GM12872 (cell line): Measurements from ENCODE around the gene ABCC1.

Experiments
- TF ChIP-seq, protein P1 (sequence below): IDR thresholded peaks from 3 replicates; pipeline ENCODE4 v1.5.1; 2011; ENCODE audit warnings: low read depth, mild to moderate bottlenecking, low read length, moderate library complexity; ENCODE audit not compliant: insufficient read depth

Gene ABCC1

DNA sequence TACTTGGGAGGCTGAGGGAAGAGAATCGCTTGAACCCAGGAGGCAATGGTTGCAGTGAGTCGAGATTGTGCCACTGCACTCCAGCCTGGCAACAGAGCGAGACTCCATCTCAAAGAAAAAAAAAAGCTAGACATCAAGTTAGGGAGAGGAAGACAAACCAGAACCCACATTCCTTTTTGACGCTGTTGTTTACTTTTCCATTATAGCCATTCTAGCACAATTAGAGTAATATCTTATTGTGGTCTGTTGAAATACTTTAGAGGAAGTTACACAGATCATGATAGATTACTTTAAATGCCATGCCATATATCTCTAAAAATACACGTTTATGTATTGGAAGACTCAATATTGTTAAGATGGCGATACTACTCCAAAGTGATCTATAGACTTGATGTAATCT, 16.5 kb upstream of the ABCC1 start:
- TF ChIP-seq, protein P1, sequence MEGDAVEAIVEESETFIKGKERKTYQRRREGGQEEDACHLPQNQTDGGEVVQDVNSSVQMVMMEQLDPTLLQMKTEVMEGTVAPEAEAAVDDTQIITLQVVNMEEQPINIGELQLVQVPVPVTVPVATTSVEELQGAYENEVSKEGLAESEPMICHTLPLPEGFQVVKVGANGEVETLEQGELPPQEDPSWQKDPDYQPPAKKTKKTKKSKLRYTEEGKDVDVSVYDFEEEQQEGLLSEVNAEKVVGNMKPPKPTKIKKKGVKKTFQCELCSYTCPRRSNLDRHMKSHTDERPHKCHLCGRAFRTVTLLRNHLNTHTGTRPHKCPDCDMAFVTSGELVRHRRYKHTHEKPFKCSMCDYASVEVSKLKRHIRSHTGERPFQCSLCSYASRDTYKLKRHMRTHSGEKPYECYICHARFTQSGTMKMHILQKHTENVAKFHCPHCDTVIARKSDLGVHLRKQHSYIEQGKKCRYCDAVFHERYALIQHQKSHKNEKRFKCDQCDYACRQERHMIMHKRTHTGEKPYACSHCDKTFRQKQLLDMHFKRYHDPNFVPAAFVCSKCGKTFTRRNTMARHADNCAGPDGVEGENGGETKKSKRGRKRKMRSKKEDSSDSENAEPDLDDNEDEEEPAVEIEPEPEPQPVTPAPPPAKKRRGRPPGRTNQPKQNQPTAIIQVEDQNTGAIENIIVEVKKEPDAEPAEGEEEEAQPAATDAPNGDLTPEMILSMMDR = no peak

DNA sequence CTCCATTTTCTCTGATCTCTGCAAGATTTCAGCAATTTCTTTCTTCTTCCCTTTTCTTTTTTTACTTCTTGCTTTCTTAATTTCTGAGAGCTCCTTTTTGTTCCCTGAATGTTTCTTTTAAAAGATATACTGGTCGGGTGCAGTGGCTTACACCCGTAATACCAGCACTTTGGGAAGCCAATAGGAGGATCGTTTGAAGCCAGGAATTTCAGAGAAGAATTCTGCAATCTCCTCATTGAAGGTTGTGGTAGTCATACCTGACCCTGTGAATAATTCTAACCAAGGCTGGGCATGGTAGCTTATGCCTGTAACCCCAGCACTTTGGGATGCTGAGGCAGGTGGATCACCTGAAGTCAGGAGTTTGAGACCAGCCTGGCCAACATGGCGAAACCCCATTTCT, 15.6 kb upstream of the ABCC1 start:
- TF ChIP-seq, protein P1 = no peak

DNA sequence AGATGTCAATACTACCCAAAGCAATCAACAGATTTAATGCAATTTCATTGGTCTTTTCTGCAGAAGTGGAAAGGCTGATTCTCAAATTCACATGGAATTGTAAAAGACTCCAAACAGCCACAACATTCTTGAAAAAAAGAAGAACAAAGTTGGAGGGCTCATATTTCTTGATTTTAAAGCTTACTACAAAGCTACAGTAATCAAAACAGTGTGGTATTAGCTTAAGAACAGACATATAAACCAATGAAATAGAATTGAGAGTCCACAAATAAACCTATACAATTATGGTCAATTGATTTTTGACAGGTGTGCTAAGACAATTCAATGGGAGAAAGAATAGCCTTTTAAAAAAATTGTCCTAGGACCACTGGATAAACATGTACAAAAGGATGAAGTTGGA, 14.4 kb upstream of the ABCC1 start:
- TF ChIP-seq, protein P1 = no peak

DNA sequence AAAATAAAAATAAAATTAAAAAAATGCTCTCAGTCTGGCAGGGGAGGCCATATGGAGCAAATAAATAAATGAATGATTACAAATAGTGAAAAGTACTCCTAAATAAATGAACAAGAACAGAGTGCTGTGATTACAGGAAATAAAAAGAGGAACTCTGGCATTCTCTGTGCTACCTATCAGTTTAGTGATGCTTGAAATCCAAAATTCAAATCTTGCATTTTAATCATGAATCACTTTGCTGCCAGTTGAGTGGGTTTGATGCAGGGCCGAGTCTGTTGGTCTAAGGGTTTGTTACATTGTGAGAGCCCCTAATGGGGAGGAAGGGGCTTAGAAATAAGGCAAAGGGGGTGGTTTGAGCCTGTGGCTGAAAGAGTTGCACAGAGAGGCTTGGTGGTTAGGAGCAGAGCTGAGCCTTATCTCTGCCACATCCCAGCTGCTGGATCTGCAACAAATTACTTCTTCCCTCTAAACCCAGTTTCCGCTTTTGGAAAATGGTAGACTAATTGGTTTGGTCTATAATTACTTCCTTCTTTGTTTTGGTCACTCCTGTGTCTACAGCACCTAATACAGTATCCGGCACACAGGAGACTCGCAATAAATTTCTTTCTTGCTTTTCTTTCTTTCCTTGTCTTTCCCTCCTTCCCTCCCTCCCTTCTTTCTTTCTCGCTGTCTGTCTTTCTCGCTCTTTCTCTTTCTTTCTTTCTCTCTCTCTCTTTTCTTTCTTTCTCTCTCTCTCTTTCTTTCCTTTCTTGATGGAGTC, 6.3 kb upstream of the ABCC1 start:
- TF ChIP-seq, protein P1 = no peak

DNA sequence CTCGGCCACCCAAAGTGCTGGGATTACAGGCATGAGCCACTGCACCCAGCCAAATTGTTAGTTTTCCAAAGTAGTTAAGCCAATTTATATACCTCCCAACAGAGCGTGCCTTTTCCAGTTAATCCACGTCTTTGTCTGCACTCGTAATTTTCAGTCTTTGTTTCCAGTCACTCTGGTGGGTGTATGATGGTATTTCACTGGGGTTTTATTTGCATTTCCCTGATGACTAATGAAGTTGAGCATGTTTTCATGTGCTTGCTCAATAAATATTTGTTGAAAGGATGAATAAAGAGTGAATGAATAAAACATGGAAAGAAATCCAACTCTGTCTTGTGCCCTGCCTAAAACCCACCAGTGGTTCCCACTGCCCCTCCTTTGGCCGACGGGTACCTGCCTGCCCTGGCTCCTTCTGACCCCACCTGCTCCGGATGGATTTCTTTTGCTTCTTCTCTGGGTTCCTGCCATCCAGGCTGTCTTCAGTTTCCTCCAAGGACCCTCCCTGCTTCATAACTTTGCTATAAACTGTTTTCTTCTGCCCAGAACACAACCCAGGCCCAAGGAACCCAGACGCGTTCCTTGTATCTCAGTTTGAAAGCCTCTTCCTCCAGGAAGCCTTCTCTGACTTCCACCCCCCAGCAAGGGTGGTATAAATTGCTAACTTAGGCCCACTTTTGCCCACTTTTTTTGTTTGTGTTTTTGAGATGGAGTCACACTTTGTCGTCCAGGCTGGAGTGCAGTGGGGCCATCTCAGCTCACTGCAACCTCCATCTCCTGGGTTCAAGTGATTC, 3.0 kb upstream of the ABCC1 start:
- TF ChIP-seq, protein P1 = no peak

DNA sequence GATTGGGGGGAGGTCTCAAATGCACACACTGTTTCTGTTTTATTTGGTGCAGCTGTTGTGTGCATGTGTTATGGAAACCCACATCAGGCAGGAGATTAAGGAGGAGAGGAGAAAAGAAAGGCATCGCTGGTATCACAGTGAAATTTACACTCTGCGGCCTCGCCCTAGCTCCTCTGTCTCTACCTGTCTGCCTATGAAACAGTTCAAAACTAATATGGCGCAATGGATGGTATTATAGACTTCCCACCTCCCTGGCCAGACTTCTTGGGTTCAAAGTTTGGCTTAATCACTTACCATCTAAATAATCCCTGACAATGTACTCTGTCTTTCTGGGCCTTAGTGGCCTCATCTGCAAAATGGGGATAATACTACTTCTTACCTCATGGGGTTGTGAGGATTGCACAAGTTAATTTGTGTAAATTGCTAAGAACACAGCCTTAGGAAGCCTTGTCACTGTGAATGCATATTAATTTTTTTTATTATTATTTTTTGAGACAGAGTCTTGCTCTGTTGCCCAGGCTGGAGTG, 1.4 kb upstream of the ABCC1 start:
- TF ChIP-seq, protein P1 = no peak

DNA sequence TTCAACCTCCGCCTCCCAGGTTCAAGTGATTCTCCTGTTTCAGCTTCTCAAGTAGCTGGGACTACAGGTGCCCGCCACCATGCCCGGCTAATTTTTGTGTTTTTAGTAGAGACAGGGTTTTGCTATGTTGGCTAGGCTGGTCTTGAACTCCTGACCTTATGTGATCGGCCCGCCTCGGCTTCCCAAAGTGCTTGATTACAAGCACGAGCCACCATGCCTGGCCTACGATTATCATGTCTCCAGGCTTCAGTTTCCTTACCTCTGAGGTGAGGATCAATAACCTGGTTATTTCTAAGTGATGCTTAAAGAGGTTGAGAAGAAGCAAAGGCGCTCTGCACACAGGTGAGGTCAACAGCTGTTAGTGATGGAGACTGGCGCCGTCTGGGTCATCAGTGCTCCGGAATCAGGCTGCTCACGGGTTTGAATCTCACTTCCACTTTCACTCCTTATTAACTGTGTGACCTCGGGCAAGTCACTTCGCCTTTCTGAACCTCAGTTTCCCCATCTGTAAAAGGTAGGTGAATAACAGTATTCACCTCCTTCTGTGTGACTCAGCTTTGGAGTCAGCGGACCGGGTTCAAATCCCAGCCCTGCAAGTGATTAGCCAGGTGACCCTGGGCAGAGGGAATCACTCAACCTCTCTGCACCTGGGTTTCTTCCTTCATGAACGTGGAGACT, 745 bp upstream of the ABCC1 start:
- TF ChIP-seq, protein P1 = no peak
